OCI-LY7 (cell line): ENCODE results near the gene PPP2R5C. TPM values are rescaled to one million over a fixed set of nuclear protein-coding genes. Genes with fewer than 3 reads are reported as not detected.

Source experiments
- BruUV-seq: library from RNA; stranded (reverse); fragments of 400-500 nt; replicated peaks from 2 replicates; lab custom pipeline; 2021; lab: Mats Ljungman, UMichigan
- CTCF ChIA-PET: fragments of 300-600 bp; sonication (Branson Sonifier 250); formaldehyde crosslinking; loops from one replicate; lab custom pipeline; 2022; ENCODE audit warnings: antibody characterized with exemption; ENCODE audit not compliant: unreplicated experiment; lab: Charles Lee
- POLR2A ChIA-PET: fragments of 300-600 bp; sonication (Branson Sonifier 250); formaldehyde crosslinking; loops from one replicate; lab custom pipeline; 2022; ENCODE audit warnings: antibody characterized with exemption; lab: Charles Lee
- DNase-seq: peaks from one replicate; pipeline ENCODE4 v3.0.0-alpha.2; 2015; ENCODE audit warnings: low spot score
- H2AFZ ChIP-seq: fragments of 200-600 bp; sonication (generic), shearing (Covaris generic); 2 replicates; pipeline ENCODE4 v1.6.1; 2014; ENCODE audit warnings: mild to moderate bottlenecking, antibody characterized with exemption, low read length, moderate library complexity
- H3K27ac ChIP-seq: fragments of 200-600 bp; sonication (generic); 2 replicates; pipeline ENCODE4 v1.5.1; 2014; ENCODE audit warnings: mixed run types, low read depth, mild to moderate bottlenecking, moderate library complexity, low read length, inconsistent platforms; ENCODE audit not compliant: poor library complexity, severe bottlenecking
- H3K36me3 ChIP-seq: fragments of 200-600 bp; sonication (generic); 2 replicates; pipeline ENCODE4 v1.6.1; 2014; ENCODE audit warnings: mild to moderate bottlenecking, antibody characterized with exemption, low read length, moderate library complexity, mixed read lengths; ENCODE audit not compliant: insufficient read depth
- H3K4me1 ChIP-seq: fragments of 200-600 bp; sonication (generic); 2 replicates; pipeline ENCODE4 v1.5.1; 2014; ENCODE audit warnings: mild to moderate bottlenecking, low read length; ENCODE audit not compliant: insufficient read depth, poor library complexity, severe bottlenecking
- H3K4me2 ChIP-seq: fragments of 200-600 bp; sonication (generic); 2 replicates; pipeline ENCODE4 v1.6.1; 2014; ENCODE audit warnings: mild to moderate bottlenecking, low read length
- H3K4me3 ChIP-seq: fragments of 200-600 bp; sonication (generic); 2 replicates; pipeline ENCODE4 v1.5.1; 2014; ENCODE audit warnings: mild to moderate bottlenecking, low read depth, low read length; ENCODE audit not compliant: poor library complexity, severe bottlenecking
- H3K79me2 ChIP-seq: fragments of 200-600 bp; sonication (generic); 2 replicates; pipeline ENCODE4 v1.6.1; 2016; ENCODE audit warnings: low read depth, mild to moderate bottlenecking, low read length, moderate library complexity, mixed read lengths; ENCODE audit not compliant: insufficient read depth
- H3K9me2 ChIP-seq: fragments of 200-600 bp; sonication (generic); 2 replicates; pipeline ENCODE4 v1.6.1; 2016; ENCODE audit warnings: mild to moderate bottlenecking, low read length, mixed read lengths; ENCODE audit not compliant: insufficient read depth
- H3K9me3 ChIP-seq: fragments of 200-600 bp; sonication (generic); 2 replicates; pipeline ENCODE4 v1.6.1; 2014; ENCODE audit warnings: mild to moderate bottlenecking, mixed run types, low read length, mixed read lengths
- H4K20me1 ChIP-seq: fragments of 200-600 bp; sonication (generic); 2 replicates; pipeline ENCODE4 v1.6.1; 2014; ENCODE audit warnings: mild to moderate bottlenecking, antibody characterized with exemption, low read length, moderate library complexity, mixed read lengths; ENCODE audit not compliant: insufficient read depth
- CTCF ChIP-seq: fragments of 200-600 bp; sonication (generic); conservative IDR thresholded peaks from 2 replicates; pipeline ENCODE4 v1.5.1; 2014; ENCODE audit warnings: mild to moderate bottlenecking, antibody characterized with exemption, low read length, moderate library complexity, mixed read lengths
- EZH2phosphoT487 ChIP-seq: fragments of 200-600 bp; sonication (generic); IDR thresholded peaks from 2 replicates; pipeline ENCODE4 v1.6.1; 2018; ENCODE audit warnings: low read depth, borderline replicate concordance, mild to moderate bottlenecking, mixed run types, antibody characterized with exemption, low read length, moderate library complexity, mixed read lengths
- intact Hi-C: fragments of 100-400 bp; cut with micrococcal nuclease; formaldehyde crosslinking; loops from one replicate; pipeline ENCODE4 v1.10.0; 2022; ENCODE audit not compliant: unreplicated experiment
- total RNA-seq, 2 experiments: library from RNA; depleted of rRNA in 1 of 2; stranded (reverse); fragments of >200 nt in 1 of 2; shearing (Covaris generic) in 1 of 2; gene quantifications; 2 replicates each; pipeline ENCODE4 v1.2.3, GENCODE V29; 2014 to 2022

The PPP2R5C gene
- total RNA-seq, 2 experiments from 2014 or later, result 161 to 236 TPM

DNA sequence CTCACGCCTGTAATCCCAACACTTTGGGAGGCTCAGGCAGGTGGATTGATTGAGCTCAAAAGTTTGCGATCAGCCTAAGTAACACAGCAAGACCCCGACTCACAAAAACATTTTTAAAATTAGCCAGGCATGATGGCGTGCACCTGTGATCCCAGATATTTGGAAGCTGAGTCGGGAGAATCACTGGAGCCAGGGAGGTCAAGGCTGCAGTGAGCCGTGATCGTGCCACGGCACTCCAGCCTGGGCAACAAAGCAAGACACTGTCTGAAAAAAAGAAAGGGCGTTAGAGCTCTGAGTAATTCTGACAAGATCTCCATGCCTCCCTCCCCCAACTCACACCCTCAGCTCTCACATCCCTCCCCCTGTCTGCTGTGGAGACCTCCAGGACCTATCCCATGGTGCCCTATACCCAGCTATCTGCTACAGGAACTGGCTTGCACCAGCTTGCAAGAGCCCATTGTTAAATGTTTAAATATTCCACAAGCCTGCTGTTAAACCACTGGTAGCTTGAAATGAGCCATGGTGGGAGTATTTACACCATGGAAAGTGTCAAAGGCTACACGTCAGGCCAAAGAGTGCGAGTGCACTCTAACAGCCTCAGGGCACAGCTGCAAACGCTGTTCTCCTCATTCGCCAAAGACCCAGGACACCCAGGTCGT, 35.1 kb upstream of the PPP2R5C start:
- no peak overlapping the region for H3K4me3 ChIP-seq
- H3K4me2 ChIP-seq, result no peak overlapping the region
- DNase-seq, result no peak
- no peaks in the 10 kb centered on the region for H4K20me1 ChIP-seq
- no TSS peak for BruUV-seq
- intact Hi-C loops, result no loop called here
- ChIA-PET POLR2A (interaction anchor here (0.6 kb wide), 1 partner anchor 350 kb away, joined by 3 read pairs; no protein-coding TSS in a partner anchor), CTCF (no interaction called here)
- H3K9me2 ChIP-seq, result no peaks in the 10 kb centered on the region
- no peak for TF ChIP-seq CTCF
- TF ChIP-seq EZH2phosphoT487, result no peak
- H3K4me1 ChIP-seq, result peaks cover 10% of the 10 kb centered on the region
- H3K27ac ChIP-seq, result no peak overlapping the region
- H3K9me3 ChIP-seq, result no peaks in the 10 kb centered on the region
- no peak overlapping the region for H2AFZ ChIP-seq
- no peaks in the 10 kb centered on the region for H3K79me2 ChIP-seq
- H3K36me3 ChIP-seq, result no peaks in the 10 kb centered on the region

DNA sequence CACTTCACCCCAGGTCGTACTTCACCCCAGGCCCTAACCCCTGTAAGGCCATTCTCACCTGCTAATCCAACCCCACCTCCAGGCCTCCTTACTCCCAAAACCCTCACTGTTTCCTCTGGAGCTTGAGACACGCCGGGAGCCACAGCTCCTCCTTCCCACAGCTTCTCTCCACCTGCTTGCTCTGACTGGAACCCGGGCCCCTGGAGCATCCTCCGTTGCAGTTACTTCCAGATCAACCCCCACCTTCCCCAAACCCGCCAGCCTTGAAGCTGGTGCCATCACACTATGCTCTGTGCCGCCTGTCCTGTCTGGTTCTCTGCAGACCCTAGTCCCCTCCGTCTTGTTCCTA, 34.6 kb upstream of the PPP2R5C start:
- Histone ChIP-seq H3K27ac (no peak overlapping the region), H3K9me2 (no peaks in the 10 kb centered on the region), H3K4me3 (no peak overlapping the region), H3K79me2 (no peaks in the 10 kb centered on the region), H2AFZ (no peak overlapping the region), H4K20me1 (no peaks in the 10 kb centered on the region), H3K36me3 (no peaks in the 10 kb centered on the region), H3K4me2 (no peak overlapping the region), H3K9me3 (no peaks in the 10 kb centered on the region), H3K4me1 (peaks cover 11% of the 10 kb centered on the region)
- ChIA-PET CTCF (no interaction called here), POLR2A (no interaction called here)
- BruUV-seq, result no TSS peak
- DNase-seq, result no peak
- TF ChIP-seq CTCF, result no peak
- TF ChIP-seq EZH2phosphoT487, result no peak
- intact Hi-C loops, result no loop called here

GRCh38 chr14:101727611-101728366, 33.7 kb upstream of the PPP2R5C start:
- DNase-seq, result no peak
- peaks cover 9% of the 10 kb centered on the region for H3K4me1 ChIP-seq
- no peak overlapping the region for H3K4me2 ChIP-seq
- TF ChIP-seq EZH2phosphoT487, result no peak
- no peak for TF ChIP-seq CTCF
- H2AFZ ChIP-seq, result no peak overlapping the region
- no peak overlapping the region for H3K27ac ChIP-seq
- BruUV-seq, result no TSS peak
- H3K4me3 ChIP-seq, result no peak overlapping the region
- no peaks in the 10 kb centered on the region for H3K79me2 ChIP-seq
- H3K9me3 ChIP-seq, result no peaks in the 10 kb centered on the region
- no peaks in the 10 kb centered on the region for H3K36me3 ChIP-seq
- no peaks in the 10 kb centered on the region for H4K20me1 ChIP-seq
- intact Hi-C loops, result no loop called here
- ChIA-PET CTCF (no interaction called here), POLR2A (no interaction called here)
- no peaks in the 10 kb centered on the region for H3K9me2 ChIP-seq
